ENCODE data around the gene PHACTR3. TPM values are rescaled to one million over a fixed set of nuclear protein-coding genes. Genes with fewer than 3 reads are reported as not detected.

Gene PHACTR3
- total RNA-seq, 1 experiment from 2014 or later = 30.6 TPM

GRCh38 chr20:59804871-59805665 lies 200.7 kb downstream of the PHACTR3 start:
- no peak for TF ChIP-seq EZH2phosphoT487 (IDR thresholded peaks at IDR 0.05; ENCODE audit: borderline replicate concordance, low read length)
- no peak for TF ChIP-seq CTCF (conservative IDR thresholded peaks at IDR 0.05; ENCODE audit: low read depth, low read length)
- no peak for TF ChIP-seq EZH2 (IDR thresholded peaks at IDR 0.05; ENCODE audit: low read length, unreplicated experiment)
- POLR2A ChIA-PET (ENCODE audit: unreplicated experiment) = no interaction called here
- Histone ChIP-seq H3K79me2 (ENCODE audit: low read length) (no peaks in the 10 kb centered on the region), H3F3A (ENCODE audit: low read length, unreplicated experiment) (no peaks in the 10 kb centered on the region), H3K27ac (ENCODE audit: low read length) (no peak overlapping the region), H4K20me1 (ENCODE audit: low read length) (no peaks in the 10 kb centered on the region), H3K9ac (ENCODE audit: low read length) (no peak overlapping the region), H3K4me2 (ENCODE audit: low read length) (no peak overlapping the region), H3K9me2 (replicated peaks; ENCODE audit: low read length) (no peaks in the 10 kb centered on the region), H3K36me3 (ENCODE audit: low read depth, low read length) (no peaks in the 10 kb centered on the region), H2AFZ (ENCODE audit: low read length) (no peak overlapping the region), H3K27me3 (ENCODE audit: low read length) (no peaks in the 10 kb centered on the region), H3K4me1 (ENCODE audit: insufficient read depth, low read length) (no peaks in the 10 kb centered on the region), H3K9me3 (ENCODE audit: low read length) (peaks cover 9% of the 10 kb centered on the region; the same call in 1 of the 2 replicates), H3K4me3 (ENCODE audit: low read length) (no peak overlapping the region)
- ATAC-seq = peak; percentile 24; the same call in 1 of the 2 replicates
- no TSS peak for BruUV-seq (replicated peaks)
- intact Hi-C loops (cut with micrococcal nuclease) = no loop called here
- CTCF ChIA-PET = interaction anchor here (0.6 kb wide), 1 partner anchor 34 kb away, joined by 4 read pairs; no protein-coding TSS in a partner anchor
- no peak for DNase-seq

- no peaks in the 10 kb centered on the region for H3F3A ChIP-seq (ENCODE audit: low read length, unreplicated experiment)
- no peak overlapping the region for H3K27ac ChIP-seq (ENCODE audit: low read length)
- BruUV-seq (replicated peaks) = no TSS peak
- no peaks in the 10 kb centered on the region for H3K4me1 ChIP-seq (ENCODE audit: insufficient read depth, low read length)
- no peak overlapping the region for H3K4me2 ChIP-seq (ENCODE audit: low read length)
- intact Hi-C loops (cut with micrococcal nuclease) = no loop called here
- H3K4me3 ChIP-seq (ENCODE audit: low read length) = no peak overlapping the region
- no peaks in the 10 kb centered on the region for H3K79me2 ChIP-seq (ENCODE audit: low read length)
- ChIA-PET POLR2A (ENCODE audit: unreplicated experiment) (no interaction called here), CTCF (interaction anchor here (0.6 kb wide), 1 partner anchor 35 kb away, joined by 4 read pairs; no protein-coding TSS in a partner anchor)
- no peaks in the 10 kb centered on the region for H3K27me3 ChIP-seq (ENCODE audit: low read length)
- no peak overlapping the region for H3K9ac ChIP-seq (ENCODE audit: low read length)
- H3K9me3 ChIP-seq (ENCODE audit: low read length) = 0 out of 2 replicates have a peak, but pooled peaks cover 1% of the 10 kb centered on the region
- no peak for ATAC-seq
- no peak overlapping the region for H2AFZ ChIP-seq (ENCODE audit: low read length)
- no peak for TF ChIP-seq CTCF (conservative IDR thresholded peaks at IDR 0.05; ENCODE audit: low read depth, low read length)
- no peak for TF ChIP-seq EZH2phosphoT487 (IDR thresholded peaks at IDR 0.05; ENCODE audit: borderline replicate concordance, low read length)
- no peaks in the 10 kb centered on the region for H3K36me3 ChIP-seq (ENCODE audit: low read depth, low read length)
- no peaks in the 10 kb centered on the region for H3K9me2 ChIP-seq (replicated peaks; ENCODE audit: low read length)
- no peaks in the 10 kb centered on the region for H4K20me1 ChIP-seq (ENCODE audit: low read length)
- DNase-seq = no peak
Measured at GRCh38 chr20:59805786-59806577, 201.6 kb downstream of the PHACTR3 start.
